K562 (cell line): ENCODE data around the gene PHLDB1. TPM values are rescaled to one million over a fixed set of nuclear protein-coding genes. Genes with fewer than 3 reads are reported as not detected.
A peak's percentile ranks its signal among the peaks of the same experiment; 100 is the strongest.
"Not testable (repeated sequence)": the region's sequence is repeated elsewhere in the genome, so short reads cannot be mapped to it uniquely, and the experiment has no call there.

Experiments used
- ATAC-seq: fragments of 200-7000 bp; cut with Tn5 transposase; 3 replicates; pipeline ENCODE4 v1.9.1; 2020; ENCODE audit warnings: moderate library complexity
- BruUV-seq: library from RNA; stranded (reverse); fragments of 400-500 nt; replicated peaks from 2 replicates; lab custom pipeline; 2021; lab: Mats Ljungman, UMichigan
- CTCF ChIA-PET: fragments of 300-600 bp; formaldehyde crosslinking; extraction: SDS; loops from one replicate; lab custom pipeline; 2021; ENCODE audit warnings: low intra/inter-chr PET ratio; lab: Yijun Ruan, JAX
- POLR2A ChIA-PET: fragments of 300-600, 350-650 bp; sonication (Branson Sonifier 250); formaldehyde crosslinking; extraction: SDS; loops from one replicate; lab custom pipeline; 2021; ENCODE audit warnings: antibody characterized with exemption, inconsistent platforms; lab: Yijun Ruan, JAX
- DNase-seq, 4 experiments: peaks; one replicate each; pipeline versions ENCODE4 v3.0.0 to v3.0.0-alpha.2; 2011 to 2018; ENCODE audit warnings: low spot score in 3 of 4, mixed read lengths in 3 of 4; ENCODE audit errors: extremely low read depth in 1 of 4
- FAIRE-seq: peaks from 2 replicates; lab custom pipeline; 2011; peaks lifted over from hg19 to GRCh38; lab: Jason Lieb, UNC
- H2AFZ ChIP-seq: 2 replicates; pipeline ENCODE4 v1.6.0; 2011; ENCODE audit warnings: low read depth, low read length, control low read depth, inconsistent platforms
- H3K27ac ChIP-seq: fragments of 200-600 bp; 3 replicates; pipeline ENCODE4 v1.8.0; 2011; ENCODE audit warnings: low read depth, mild to moderate bottlenecking, control low read depth, inconsistent platforms, low read length, moderate library complexity, mixed read lengths; ENCODE audit errors: extremely low read depth
- H3K27me3 ChIP-seq, 2 experiments: fragments of 300-600 bp in 1 of 2; 2 replicates in 1 of 2; 3 replicates in 1 of 2; pipeline versions ENCODE4 v1.6.0 to v1.8.0; 2011; ENCODE audit warnings: inconsistent platforms in 2 of 2, low read length in 2 of 2, mild to moderate bottlenecking in 1 of 2, mixed read lengths in 1 of 2, moderate library complexity in 1 of 2; ENCODE audit not compliant: control insufficient read depth in 2 of 2, insufficient read depth in 2 of 2
- H3K36me3 ChIP-seq: fragments of 300-600 bp; 3 replicates; pipeline ENCODE4 v1.8.0; 2011; ENCODE audit warnings: mild to moderate bottlenecking, low read length, inconsistent platforms; ENCODE audit not compliant: control insufficient read depth, insufficient read depth
- H3K4me1 ChIP-seq, 2 experiments: fragments of 200-600 bp in 1 of 2; replicated peaks in 1 of 2; 2 replicates in 1 of 2; 3 replicates in 1 of 2; pipeline versions ENCODE4 v1.5.1 to v1.8.0; 2011; ENCODE audit warnings: inconsistent platforms in 2 of 2, low read length in 2 of 2, mild to moderate bottlenecking in 1 of 2, mixed read lengths in 1 of 2, moderate library complexity in 1 of 2; ENCODE audit not compliant: control insufficient read depth in 2 of 2, insufficient read depth in 2 of 2
- H3K4me2 ChIP-seq: 2 replicates; pipeline ENCODE4 v1.6.1; 2011; ENCODE audit warnings: low read length, control low read depth, inconsistent platforms, mixed read lengths; ENCODE audit not compliant: insufficient read depth
- H3K4me3 ChIP-seq: fragments of 200-600 bp; sonication (generic), shearing (Covaris generic); 2 replicates; pipeline ENCODE4 v1.5.1; 2016; ENCODE audit warnings: control low read depth, inconsistent platforms
- H3K79me2 ChIP-seq: fragments of 200-600 bp; 3 replicates; pipeline ENCODE4 v1.8.0; 2011; ENCODE audit warnings: low read length, inconsistent platforms; ENCODE audit not compliant: control insufficient read depth, insufficient read depth
- H3K9ac ChIP-seq, 2 experiments: 2 replicates each; pipeline versions ENCODE4 v1.6.0 to v1.6.1; 2011; ENCODE audit warnings: low read depth in 2 of 2, low read length in 2 of 2, control low read depth in 1 of 2, inconsistent platforms in 1 of 2, mild to moderate bottlenecking in 1 of 2, mixed read lengths in 1 of 2; ENCODE audit not compliant: insufficient read depth in 1 of 2
- H3K9me1 ChIP-seq: one replicate; pipeline ENCODE4 v1.6.0; 2011; ENCODE audit warnings: inconsistent platforms, mild to moderate bottlenecking, low read length, moderate library complexity; ENCODE audit not compliant: control insufficient read depth, insufficient read depth
- H3K9me3 ChIP-seq: replicated peaks from 2 replicates; pipeline ENCODE4 v1.5.1; 2011; ENCODE audit warnings: low read depth, low read length, inconsistent platforms; ENCODE audit not compliant: control insufficient read depth, insufficient read depth
- H4K20me1 ChIP-seq: replicated peaks from 2 replicates; pipeline ENCODE4 v1.6.1; 2011; ENCODE audit warnings: low read length, inconsistent platforms, mixed read lengths; ENCODE audit not compliant: control insufficient read depth, insufficient read depth
- DEAF1 ChIP-seq: fragments of 450-650 bp; formaldehyde crosslinking; IDR thresholded peaks from 2 replicates; pipeline ENCODE4 v1.4.0; 2020; ENCODE audit warnings: mild to moderate bottlenecking, moderate library complexity
- RAD21 ChIP-seq, 2 experiments: fragments of 250-450 bp in 1 of 2; fragments of 450-650 bp in 1 of 2; sonication (Bioruptor Pico) in 1 of 2; formaldehyde crosslinking in 1 of 2; IDR thresholded peaks in 1 of 2; conservative IDR thresholded peaks in 1 of 2; 2 replicates each; pipeline versions ENCODE4 v1.4.0 to v1.8.0; 2020 to 2022; ENCODE audit warnings: mild to moderate bottlenecking in 2 of 2, moderate library complexity in 1 of 2
- REST ChIP-seq, 2 experiments: fragments of 450-650 bp; formaldehyde crosslinking in 1 of 2; IDR thresholded peaks; 2 replicates each; pipeline versions ENCODE4 v1.4.0 to v1.6.1; 2014 to 2020; ENCODE audit warnings: mild to moderate bottlenecking in 2 of 2, borderline replicate concordance in 1 of 2, low read depth in 1 of 2
- WGBS: fragments of 100-300 bp; shearing (Covaris generic); methylation state at CpG from one replicate; pipeline ENCODE4 v1.1.6; 2016; ENCODE audit warnings: low coverage, mixed read lengths; ENCODE audit not compliant: insufficient coverage; ENCODE audit errors: missing lambda C conversion rate; 5-methylcytosine and 5-hydroxymethylcytosine counted together
- in situ Hi-C: fragments of 300-500 bp; cut with MboI; formaldehyde crosslinking; loops from 4 replicates; pipeline ENCODE4 v1.15.0; 2018; ENCODE audit warnings: inconsistent platforms, mixed read lengths
- intact Hi-C: fragments of 100-400 bp; cut with micrococcal nuclease; formaldehyde crosslinking; loops from 2 replicates; pipeline ENCODE4 v1.14.2; 2022
- polyA plus RNA-seq, 8 experiments: library from polyadenylated mRNA; depleted of rRNA in 4 of 8; stranded (reverse) in 5 of 8; unstranded in 3 of 8; fragments of >200 nt; fragmentation: Nextera tagmentation in 2 of 8; fragmentation: Illumina TruSeq in 1 of 8; extraction: Ambion mirVana in 2 of 8; extraction: Trizol in 1 of 8; gene quantifications; 2 replicates each; pipeline versions ENCODE4 v1.2.1 to v1.2.3, GENCODE V29; 2011 to 2014; ENCODE audit warnings: inconsistent platforms in 1 of 8, missing spikeins in 1 of 8
- total RNA-seq, 7 experiments: library from RNA; depleted of rRNA in 6 of 7; stranded (reverse); fragments of >200 nt in 6 of 7; fragmentation: Illumina TruSeq in 2 of 7; extraction: Trizol in 2 of 7; gene quantifications; 2 replicates each; pipeline versions ENCODE4 v1.2.1 to v1.2.3, GENCODE V29; 2011 to 2021; ENCODE audit warnings: low replicate concordance in 1 of 7
- TF ChIP-seq, protein P1 (sequence below), 3 experiments: IDR thresholded peaks in 2 of 3; conservative IDR thresholded peaks in 1 of 3; 2 replicates each; pipeline ENCODE4 v1.5.1; 2011 to 2012; ENCODE audit warnings: low read length in 3 of 3, mild to moderate bottlenecking in 3 of 3, control low read depth in 2 of 3, improper control_type of control experiment in 1 of 3, inconsistent platforms in 1 of 3, low read depth in 1 of 3, mixed read lengths in 1 of 3, moderate library complexity in 1 of 3; ENCODE audit not compliant: insufficient read depth in 2 of 3
- TF ChIP-seq, protein P2 (sequence below): fragments of 250-450 bp; sonication (Bioruptor Pico); IDR thresholded peaks from 2 replicates; pipeline ENCODE4 v1.9.0; 2021; ENCODE audit warnings: mild to moderate bottlenecking
- TF ChIP-seq, protein P3 (sequence below): fragments of 450-650 bp; IDR thresholded peaks from 2 replicates; pipeline ENCODE4 v1.6.1; 2016

The PHLDB1 gene
- total and polyA plus RNA-seq, 9 of the 15 experiments (the other 6 are each of a cell fraction or from before 2014, with no cell fraction given): 2.0 to 28.7 (median 16.2) TPM

- in situ Hi-C loops; BruUV-seq; H3K79me2 ChIP-seq; H3K9ac ChIP-seq; H3K27me3 ChIP-seq; H3K9me1 ChIP-seq; H3K4me2 ChIP-seq; H3K27ac ChIP-seq; H3K4me3 ChIP-seq; H3K9me3 ChIP-seq; H3K4me1 ChIP-seq; H2AFZ ChIP-seq; H4K20me1 ChIP-seq; TF ChIP-seq REST (CRISPR knock-in tag; IDR thresholded peaks at IDR 0.05; ENCODE audit: low read depth): not testable (repeated sequence)
- WGBS: 65% methylated on average over 5 of the region's 5 CpGs
- peak; percentile 49 for FAIRE-seq
- POLR2A ChIA-PET: interaction anchor here (0.6 to 3.7 kb wide), 7 partner anchors 9 to 300 kb away, joined by 3 to 20 read pairs (median 5); no protein-coding TSS in a partner anchor
- peaks cover 83% of the 10 kb centered on the region for H3K36me3 ChIP-seq
- peak in 2 of 4 experiments; percentile 36 to 66 for DNase-seq
- CTCF ChIA-PET: interaction anchor here (0.6 to 3.3 kb wide), 4 partner anchors 16 to 358 kb away, joined by 3 to 40 read pairs (median 4); no protein-coding TSS in a partner anchor
- intact Hi-C loops: loop anchor here (1.0 kb wide), 2 partner anchors 16 to 64 kb away; no protein-coding TSS in a partner anchor
- peak; percentile 84 for ATAC-seq
- TF ChIP-seq DEAF1: peak; percentile 13; the same call in 1 of the 2 replicates
- TF ChIP-seq, protein P1, sequence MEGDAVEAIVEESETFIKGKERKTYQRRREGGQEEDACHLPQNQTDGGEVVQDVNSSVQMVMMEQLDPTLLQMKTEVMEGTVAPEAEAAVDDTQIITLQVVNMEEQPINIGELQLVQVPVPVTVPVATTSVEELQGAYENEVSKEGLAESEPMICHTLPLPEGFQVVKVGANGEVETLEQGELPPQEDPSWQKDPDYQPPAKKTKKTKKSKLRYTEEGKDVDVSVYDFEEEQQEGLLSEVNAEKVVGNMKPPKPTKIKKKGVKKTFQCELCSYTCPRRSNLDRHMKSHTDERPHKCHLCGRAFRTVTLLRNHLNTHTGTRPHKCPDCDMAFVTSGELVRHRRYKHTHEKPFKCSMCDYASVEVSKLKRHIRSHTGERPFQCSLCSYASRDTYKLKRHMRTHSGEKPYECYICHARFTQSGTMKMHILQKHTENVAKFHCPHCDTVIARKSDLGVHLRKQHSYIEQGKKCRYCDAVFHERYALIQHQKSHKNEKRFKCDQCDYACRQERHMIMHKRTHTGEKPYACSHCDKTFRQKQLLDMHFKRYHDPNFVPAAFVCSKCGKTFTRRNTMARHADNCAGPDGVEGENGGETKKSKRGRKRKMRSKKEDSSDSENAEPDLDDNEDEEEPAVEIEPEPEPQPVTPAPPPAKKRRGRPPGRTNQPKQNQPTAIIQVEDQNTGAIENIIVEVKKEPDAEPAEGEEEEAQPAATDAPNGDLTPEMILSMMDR (IDR thresholded peaks at IDR 0.05 in 2 of 3, conservative IDR thresholded peaks at IDR 0.05 in 1 of 3; ENCODE audit: insufficient read depth in 2 of 3, low read depth in 1 of 3, low read length in 3 of 3): peak; percentile 63 to 73 (median 70)
- TF ChIP-seq, protein P2, sequence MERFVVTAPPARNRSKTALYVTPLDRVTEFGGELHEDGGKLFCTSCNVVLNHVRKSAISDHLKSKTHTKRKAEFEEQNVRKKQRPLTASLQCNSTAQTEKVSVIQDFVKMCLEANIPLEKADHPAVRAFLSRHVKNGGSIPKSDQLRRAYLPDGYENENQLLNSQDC (CRISPR knock-in tag): peak; percentile 42; the same call in 1 of the 2 replicates
- TF ChIP-seq, protein P3, sequence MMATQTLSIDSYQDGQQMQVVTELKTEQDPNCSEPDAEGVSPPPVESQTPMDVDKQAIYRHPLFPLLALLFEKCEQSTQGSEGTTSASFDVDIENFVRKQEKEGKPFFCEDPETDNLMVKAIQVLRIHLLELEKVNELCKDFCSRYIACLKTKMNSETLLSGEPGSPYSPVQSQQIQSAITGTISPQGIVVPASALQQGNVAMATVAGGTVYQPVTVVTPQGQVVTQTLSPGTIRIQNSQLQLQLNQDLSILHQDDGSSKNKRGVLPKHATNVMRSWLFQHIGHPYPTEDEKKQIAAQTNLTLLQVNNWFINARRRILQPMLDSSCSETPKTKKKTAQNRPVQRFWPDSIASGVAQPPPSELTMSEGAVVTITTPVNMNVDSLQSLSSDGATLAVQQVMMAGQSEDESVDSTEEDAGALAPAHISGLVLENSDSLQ: 0 out of 2 replicates have a peak, but pooled peaks have one; percentile 6
- TF ChIP-seq REST (IDR thresholded peaks at IDR 0.05; ENCODE audit: borderline replicate concordance): peak; percentile 51; the same call in 1 of the 2 replicates
- TF ChIP-seq RAD21 (CRISPR knock-in tag; conservative IDR thresholded peaks at IDR 0.05 in 1 of 2, IDR thresholded peaks at IDR 0.05 in 1 of 2): peak; percentile 56 to 84
Measured at GRCh38 chr11:118594984-118595383, 12.4 kb upstream of the PHLDB1 start.
